HT1080 (cell line): ENCODE data around the gene PDCD10. TPM values are rescaled to one million over a fixed set of nuclear protein-coding genes. Genes with fewer than 3 reads are reported as not detected.

ENCODE experiments used
- DNase-seq: peaks from one replicate; pipeline ENCODE4 v3.0.0-alpha.2; 2015; ENCODE audit warnings: low read depth
- polyA plus RNA-seq, 2 experiments: library from polyadenylated mRNA; depleted of rRNA; stranded (reverse); fragments of >200 nt; gene quantifications; 2 replicates each; pipeline ENCODE4 v1.2.3, GENCODE V29; 2015
- total RNA-seq: library from RNA; depleted of rRNA; stranded (reverse); fragments of >200 nt; shearing (Covaris generic); gene quantifications from 2 replicates; pipeline ENCODE4 v1.2.3, GENCODE V29; 2014; rRNA removed

The PDCD10 gene
- 180 and 210 TPM in 2 replicates for total RNA-seq
- 140 and 155 TPM in 2 replicates for polyA plus RNA-seq (2015; cell fraction: cytosol; rRNA removed)
- 101 and 120 TPM in 2 replicates for polyA plus RNA-seq (2015; cell fraction: nucleus; rRNA removed)

DNA sequence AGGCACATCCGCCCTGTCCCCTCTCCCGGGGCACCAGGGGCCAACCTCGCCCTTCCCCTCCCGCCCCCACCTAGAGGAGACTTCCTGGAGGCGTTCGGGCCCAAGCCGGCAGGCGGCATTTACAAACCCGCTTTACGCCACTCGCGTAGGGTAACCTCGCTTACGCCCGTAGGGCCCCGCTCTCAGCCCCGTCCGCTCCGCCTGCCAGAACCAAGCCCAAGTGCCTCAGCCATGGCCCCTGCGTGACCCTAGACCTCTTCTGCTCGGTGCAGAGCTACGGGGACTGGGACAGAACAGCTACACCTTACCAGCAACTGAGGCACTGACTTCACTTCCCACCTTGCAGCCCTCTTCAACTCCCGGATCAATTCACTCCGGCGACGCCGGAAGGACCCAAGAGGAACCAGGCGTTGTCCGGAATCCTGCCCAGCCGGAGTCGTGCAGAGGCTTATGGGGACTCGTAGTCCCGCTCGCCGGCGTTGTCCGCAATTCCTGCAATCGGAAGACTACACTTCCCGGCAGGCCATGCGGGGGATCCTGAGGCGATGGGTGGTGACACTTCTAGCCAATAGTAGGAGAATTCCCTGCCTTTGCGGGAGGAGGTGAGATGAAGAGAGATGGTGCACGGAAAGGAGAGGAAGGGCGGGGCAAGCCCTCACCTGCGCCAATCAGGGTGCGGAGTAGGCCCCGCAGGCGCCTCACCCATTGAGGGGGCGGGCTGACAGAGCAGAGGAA, at the start of gene PDCD10:
Gene PDCD10, minus strand, starts transcription at position 395 of the 735 bp plus-strand sequence. CDS start 14,735 bp downstream, outside the sequence.
- peak; percentile 100 for DNase-seq

DNA sequence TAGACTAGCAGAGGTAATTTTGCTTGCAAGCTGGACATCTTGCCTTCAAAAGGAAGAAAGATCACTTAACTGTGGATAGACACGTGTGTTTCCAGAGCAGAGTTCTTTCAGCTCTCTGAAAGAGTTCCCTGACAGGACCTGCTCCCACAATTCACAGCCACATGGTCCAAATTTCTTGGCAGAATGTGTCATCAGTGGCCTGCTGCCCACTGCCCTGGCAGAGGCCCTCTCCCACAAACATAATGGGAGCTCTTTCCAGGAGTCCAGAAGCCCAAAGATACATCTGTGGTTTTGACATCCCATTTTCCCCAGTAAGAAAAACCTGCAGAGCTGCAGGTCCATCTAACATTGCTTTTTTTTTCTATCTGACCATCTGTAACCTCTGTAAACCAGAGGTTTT, 49.1 kb upstream of the PDCD10 start:
- peak; percentile 34 for DNase-seq

DNA sequence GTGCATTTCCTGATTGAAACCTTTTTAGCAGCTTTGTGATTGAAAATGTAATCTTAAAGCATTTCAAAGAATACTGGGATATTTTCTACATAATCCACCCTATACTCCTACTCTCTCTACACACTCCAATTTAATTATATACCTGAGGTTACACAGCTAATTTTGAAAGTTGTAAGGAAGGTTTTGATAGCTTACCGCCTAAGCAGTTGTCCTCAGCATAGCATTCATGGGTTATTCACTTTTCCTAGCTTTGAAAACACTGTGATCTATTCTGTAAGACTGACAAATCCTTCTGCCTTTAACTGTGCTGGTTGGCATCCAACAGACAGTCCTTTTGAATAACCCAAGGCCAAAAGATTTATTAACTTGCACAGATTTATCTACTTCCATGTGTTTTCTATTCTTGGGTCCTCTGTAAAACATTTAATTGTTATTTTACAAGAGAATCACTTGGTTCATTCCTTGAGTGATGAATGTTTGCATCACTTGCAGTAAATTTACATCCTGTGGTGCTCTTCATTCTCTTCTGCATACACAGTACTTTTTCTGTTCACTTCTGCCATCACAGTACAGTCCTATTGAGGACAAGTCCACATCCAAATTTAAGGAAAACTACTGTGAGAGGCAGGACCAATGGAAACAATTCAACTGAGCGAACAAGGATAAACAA, 45.7 kb upstream of the PDCD10 start:
- no peak for DNase-seq

DNA sequence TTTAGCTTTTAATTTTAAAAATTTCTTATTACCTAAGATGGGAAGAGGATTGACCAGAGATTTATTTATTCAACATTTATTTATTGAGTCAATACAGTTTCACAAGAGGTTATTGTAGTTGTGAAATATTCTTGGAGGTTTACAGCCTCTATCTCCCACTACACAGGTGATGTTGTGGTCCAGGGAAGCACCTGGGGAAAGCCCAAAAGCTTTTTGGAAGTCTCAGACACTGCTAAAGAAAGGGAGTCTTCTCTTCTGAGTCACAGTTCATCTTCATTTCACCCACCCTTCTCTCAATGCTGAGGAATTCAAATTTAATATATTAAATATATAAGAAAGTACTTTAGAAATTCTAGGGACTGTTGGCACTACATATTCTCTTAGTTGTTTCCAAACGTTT, 42.7 kb upstream of the PDCD10 start:
- no peak for DNase-seq

DNA sequence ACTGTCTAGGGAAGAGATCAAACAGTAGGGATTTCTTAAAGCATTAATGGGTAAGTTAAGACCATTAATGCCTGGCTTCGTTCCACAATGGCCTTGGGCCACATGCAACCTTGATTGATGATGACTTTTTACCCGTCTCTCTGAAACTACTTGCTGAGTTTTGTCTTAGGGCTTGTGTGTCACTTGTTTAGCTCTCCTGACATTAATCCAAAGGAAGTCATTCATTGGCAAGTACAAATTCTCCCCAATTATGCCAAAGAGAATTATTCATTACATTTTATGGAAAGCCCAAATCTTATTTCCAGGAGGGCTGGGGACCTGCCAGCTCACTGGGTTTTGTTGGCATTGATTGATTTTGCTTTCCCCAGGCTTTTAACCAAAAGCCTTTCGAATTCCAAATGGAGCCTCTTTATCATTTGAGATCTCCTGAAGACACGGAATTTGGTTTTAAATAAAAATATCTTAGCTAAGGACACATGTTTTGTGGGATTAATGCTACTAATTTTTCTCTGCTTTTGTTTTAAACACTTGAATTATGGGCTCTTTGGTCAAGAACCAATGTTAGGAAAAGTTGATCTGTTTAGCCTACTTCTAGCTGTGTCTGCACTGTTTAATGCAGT, 41.5 kb upstream of the PDCD10 start:
- no peak for DNase-seq

DNA sequence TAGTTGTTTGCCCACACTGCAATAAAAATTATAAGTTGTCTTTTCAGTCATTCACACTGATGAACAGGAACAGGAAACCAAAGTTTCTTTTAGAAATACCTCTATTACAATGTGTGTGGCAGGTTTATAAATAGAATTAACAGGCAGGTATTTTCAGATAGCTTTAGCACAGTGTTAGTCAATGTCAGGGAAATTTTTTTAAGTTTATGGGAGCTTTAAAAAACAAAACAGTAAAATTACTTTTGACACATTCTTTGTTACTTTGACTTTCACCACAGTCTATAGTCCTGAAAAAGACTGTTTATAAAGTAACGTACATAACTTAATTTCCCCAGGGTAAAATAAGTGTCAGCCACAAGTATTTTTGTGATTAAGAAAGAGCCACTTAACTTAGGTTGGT, 38.9 kb upstream of the PDCD10 start:
- no peak for DNase-seq

DNA sequence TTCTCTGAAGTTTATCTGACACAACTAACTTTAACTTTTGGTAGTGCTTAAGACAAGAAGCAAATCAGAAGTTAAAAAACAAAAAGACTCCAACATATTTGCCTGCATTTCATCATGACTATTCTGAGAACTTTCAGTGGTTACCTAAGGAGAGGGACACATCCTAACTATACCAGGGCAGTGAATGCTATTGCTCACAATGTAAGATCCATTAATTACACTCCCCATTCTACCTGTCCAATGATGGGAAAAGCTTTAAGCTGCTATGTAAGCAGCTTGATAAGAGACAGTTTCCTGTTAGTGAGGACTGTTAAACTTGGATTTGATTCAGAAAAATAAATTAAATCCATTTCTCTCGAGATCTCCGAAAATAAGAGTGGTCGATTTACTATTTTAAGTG, 38.3 kb upstream of the PDCD10 start:
- no peak for DNase-seq

DNA sequence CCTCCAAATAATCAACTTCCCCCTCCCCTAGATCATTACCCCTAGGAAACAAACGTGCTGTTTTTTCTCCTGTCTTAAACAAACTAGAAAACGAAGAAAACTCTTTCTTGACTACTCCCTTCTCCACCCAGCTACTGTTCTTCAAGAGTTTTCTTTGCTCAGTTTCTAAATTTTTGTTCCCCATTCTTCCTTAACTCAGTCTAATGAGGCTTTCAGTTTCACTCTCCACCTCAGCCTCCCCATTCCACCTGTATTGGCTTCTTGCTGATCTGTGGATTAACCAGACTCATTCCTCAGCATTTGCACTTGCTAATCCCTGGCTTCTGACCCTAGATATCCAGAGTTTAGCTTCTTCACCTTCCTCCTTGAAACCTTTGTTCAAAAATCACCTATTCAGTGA, 27.6 kb upstream of the PDCD10 start:
- DNase-seq: no peak

DNA sequence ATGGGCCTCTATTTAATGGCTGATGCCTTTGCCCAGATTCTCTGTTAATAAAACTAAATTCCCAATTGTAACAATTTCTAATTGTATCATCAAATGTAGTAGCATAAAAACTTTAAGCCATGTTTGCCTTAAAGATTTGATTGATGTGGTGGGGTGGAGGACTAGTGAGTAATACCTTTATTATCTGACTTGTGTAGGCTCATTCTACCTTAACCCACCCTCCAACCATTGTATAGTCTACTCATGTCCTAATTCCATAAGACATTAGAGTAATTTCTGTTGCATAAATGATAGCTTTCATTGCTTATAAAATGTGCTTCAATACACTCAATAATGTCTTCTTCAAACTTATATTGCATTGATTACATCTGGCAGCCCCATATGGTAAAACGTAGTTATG, 26.6 kb upstream of the PDCD10 start:
- DNase-seq: no peak

DNA sequence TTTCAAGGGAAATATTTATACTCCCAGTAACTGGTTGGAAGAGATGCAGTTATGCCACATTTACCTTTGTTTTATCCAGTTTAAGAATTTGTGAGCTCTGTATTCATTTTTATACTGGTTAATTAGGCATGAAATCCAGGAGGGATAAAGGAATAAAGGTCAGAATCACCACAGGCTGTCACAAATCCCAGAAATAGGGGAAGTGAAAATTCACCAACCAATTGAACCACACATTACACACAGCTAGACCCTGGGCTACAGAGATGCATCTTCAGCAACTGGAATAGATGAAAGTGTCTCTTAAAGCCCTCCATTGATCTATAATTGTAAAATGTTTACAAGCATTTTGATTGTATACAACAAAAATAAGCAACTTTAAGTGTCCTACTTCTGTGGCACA, 19.4 kb upstream of the PDCD10 start:
- DNase-seq: no peak

DNA sequence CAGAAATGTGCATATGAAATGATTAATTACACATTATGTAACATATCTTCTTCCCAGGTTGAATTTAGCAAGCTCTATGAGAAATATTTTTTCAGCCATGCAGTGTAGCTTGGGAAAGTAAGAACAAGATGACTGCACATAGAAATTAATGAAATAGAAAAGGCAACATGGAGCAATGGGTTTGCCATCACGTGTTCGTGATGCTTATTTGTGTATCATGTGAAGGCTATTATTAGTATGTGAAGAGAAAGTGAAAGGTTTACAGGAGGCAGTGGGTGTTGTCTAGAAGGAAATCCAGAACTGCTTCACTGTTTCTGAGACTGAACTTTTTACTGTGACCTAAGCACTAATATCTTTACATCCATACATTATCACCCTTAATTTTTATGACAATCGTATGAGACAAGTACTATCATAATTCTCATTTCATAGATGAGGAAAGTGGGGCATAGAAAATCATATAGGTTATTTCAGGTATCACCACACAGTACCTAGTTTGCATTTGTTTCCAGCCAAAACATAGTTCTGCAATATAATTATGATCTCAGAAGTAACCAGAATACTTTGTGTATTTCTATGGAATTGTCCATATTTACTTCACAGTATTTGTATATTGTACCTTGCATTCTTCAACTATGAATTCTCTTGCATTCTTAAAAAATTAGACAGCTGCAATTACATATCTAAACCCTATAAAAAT, 15.7 kb upstream of the PDCD10 start:
- DNase-seq: no peak

DNA sequence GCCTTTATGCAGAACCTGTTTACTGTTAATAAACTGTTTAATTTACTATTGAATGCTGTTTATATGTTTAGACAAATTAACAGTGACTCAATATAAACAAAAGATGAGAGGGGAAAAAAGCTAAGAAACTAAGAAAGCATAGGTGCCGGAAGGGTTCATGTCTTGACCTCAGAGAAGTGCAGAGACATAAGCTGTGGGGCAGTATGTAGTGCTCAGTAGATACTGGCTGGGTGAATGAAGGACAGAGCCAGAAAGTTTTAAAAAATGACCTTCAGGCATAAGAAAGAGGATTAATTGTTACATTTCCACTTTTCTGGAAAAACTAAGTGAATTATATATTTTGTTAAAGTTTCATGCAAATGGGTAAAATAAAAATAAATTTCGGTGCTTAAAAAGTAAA, 15.0 kb upstream of the PDCD10 start:
- DNase-seq: no peak

DNA sequence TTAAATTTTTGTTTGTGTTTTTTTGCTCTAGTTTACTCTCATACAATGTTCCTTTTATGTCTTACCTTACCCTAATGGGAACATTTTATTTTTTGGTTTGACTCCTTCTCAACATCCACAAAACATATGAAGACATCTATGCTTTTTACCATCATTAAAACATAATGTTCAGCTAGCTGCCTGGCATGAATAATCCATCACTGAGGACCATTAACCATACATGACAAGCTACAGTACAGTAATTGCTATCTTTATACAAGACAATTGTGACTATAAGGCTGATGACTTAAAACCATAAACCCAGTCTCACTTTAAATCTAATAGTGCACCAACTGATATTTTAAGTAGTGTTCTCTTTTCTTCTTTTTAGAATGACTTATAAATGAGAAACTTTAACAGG, 14.5 kb upstream of the PDCD10 start:
- DNase-seq: no peak

DNA sequence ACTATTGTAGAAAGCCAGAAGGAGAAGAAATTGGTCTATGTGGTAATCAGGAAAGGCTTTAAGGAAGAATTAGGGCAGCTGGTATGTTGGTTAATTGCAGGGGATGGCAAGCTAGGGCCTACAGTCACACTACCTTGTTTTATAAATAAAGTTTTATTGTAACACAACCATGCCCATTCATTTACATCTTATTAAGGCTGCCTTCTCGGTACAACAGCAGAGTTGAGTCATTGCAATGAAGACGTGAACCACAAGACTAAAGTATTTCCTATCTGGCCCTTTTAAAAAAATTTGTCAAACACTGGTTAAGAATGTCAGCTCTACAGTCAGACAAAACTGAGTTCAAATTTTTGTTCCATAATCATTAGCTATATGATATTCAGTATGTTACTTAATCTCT, 9.1 kb upstream of the PDCD10 start:
- peak; percentile 52 for DNase-seq

DNA sequence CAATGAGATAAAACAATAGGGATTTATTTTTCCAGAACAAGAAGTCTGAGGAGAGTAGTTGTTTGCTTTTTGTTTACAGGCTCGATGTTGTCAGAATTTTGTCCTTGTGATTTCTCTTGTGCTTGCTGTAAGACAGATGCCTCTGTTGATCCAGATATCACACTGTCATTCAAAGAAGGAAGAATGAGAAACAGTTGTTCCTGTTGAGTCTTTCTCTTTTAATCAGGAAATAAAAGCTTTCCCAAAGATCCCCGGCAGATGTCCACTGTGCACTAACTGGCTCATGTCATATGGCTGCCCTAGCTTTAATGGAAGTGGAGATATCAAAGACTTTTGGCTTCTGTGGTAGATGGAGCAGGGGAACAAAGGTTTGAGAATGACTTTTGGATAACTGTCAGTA, 7.6 kb upstream of the PDCD10 start:
- DNase-seq: no peak

DNA sequence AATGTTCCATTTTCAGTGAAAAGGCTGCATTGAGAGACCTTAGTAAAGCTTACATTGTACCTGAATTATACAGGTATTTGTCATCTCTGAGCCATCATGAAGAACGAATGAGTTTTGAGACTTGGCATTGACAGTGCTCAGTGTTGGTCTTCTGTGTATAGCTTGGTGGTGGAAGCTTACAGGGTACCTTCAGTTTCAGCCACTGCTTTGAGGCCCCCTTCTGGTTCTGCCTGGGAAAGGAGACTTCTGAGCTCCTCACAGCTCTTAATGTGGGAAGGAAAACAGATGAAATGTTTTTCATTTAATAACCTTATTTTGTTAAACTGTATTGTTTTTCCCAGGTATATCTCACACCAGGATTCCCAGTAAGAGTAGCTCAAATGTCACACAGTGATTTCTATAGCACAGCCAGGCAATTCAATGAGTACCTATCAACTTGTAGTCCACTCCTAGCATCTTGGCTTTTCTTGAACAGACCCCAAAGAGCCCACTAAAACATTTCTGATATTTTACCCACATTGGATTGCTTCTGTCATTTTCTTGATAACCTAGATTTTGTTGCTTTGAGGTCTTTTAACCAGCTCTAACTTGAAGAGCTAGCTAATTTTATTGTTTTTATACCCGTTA, 6.4 kb upstream of the PDCD10 start:
- peak; percentile 56 for DNase-seq

DNA sequence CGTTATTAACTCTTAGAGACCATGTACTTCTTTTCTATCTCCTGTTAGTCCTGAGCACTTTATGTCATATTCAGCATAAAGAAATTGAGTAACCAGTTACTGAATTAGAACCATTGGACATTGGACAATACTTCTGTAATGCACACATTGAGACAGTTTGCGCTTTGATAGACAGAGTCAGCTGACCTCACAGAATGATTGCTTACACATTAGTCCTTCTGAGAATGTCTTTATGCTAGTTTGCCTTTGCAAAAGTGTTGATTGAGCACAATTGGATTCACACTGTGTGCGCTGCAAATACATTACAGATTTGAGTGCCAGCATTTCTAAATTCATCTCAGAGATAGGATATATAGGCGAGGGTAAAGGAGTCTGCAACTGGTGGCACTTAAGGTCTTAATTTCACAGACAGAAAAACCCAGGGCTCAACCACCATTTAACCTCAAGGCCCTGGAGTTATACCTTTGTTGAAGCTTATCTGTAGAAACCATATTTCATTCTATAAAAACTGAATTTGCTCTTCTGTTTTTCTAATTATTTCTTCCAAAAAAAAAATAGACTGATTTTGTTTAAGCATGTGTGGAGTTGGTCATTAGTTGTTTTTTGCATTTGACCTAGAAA, 4.6 kb upstream of the PDCD10 start:
- no peak for DNase-seq

DNA sequence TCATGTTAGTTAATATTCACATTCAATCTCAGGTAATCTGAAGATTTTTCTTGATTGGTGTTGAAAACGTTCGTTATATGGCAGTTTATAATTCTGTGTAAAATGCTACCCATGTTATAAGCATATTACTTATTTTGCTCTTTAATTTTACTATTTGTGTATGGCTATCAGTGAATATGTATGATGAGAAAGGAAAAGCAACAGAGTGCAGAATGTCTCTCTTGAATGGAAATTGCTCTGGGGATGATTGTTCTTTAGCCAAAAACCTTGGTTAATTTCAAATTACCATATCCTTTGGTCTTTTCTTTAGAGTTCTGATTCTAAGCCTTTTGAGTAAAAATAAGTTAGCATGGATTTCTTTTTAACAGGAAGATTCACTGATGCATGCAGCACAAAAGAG, 3.3 kb upstream of the PDCD10 start:
- no peak for DNase-seq

DNA sequence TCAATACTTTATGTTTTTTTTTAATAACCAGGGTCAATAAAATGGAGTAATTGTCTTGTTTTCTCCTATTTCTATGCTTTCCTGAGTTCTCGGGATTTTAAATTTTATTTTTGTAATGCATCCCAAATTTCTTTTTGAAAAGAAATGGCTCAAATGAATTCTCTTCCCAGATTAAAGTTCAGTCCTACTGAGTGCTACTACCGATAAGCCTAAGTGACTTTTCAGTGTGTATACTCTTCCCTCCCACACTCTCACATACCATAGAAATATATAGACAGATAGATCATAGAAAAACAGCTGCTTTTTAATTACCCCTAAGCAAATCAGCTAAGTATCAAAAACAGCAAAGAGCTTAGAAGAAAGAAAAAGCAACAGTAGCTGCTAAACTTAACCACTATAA, 2.3 kb upstream of the PDCD10 start:
- DNase-seq: no peak

DNA sequence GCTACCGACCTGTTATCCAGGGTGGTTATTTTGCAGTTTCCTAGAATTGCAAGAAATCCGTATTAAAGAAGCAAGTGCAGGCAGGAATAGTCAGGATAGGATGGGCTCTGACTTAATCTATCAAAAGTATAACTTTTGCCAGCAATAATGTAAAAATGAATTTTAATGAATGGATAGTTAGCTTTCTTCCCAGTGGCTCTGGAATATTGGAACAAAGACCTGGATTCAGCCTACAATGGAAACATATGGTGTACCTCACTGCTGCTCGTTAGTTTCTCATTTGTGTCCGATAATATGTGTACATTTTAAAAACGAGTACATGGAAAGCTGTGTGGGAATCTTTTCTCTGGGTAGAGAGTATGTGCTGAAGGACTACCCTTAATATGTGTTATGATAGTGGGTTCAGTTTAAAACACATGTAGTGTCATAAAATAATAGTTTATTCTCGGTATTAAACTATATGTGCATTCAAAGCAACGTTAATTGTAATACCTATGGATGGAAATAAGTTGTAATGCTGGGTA, 1.6 kb upstream of the PDCD10 start:
- no peak for DNase-seq
